ENCODE data around the gene ZNF234.
"Not testable (repeated sequence)": the region's sequence is repeated elsewhere in the genome, so short reads cannot be mapped to it uniquely, and the experiment has no call there.

The ZNF234 gene

DNA sequence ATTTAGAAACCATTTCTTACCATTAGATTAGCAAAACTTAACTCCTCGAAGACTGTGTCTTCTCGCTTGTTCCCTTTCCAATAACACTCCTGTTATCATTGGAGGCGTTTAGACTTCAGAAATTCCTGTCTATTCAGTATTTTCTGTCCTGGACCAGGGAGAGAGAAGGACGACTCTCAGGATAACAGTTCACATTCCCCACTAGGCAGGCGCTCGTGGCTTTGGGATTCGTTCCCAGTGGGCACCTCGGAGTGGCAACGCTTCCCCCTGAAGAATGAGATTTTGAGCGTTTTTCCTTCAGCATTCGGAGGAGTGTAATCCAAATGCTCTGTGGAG, 28.6 kb upstream of the ZNF234 start:
- peak overlapping the region; percentile 65 for H3K27ac ChIP-seq
- TF ChIP-seq, protein P1, sequence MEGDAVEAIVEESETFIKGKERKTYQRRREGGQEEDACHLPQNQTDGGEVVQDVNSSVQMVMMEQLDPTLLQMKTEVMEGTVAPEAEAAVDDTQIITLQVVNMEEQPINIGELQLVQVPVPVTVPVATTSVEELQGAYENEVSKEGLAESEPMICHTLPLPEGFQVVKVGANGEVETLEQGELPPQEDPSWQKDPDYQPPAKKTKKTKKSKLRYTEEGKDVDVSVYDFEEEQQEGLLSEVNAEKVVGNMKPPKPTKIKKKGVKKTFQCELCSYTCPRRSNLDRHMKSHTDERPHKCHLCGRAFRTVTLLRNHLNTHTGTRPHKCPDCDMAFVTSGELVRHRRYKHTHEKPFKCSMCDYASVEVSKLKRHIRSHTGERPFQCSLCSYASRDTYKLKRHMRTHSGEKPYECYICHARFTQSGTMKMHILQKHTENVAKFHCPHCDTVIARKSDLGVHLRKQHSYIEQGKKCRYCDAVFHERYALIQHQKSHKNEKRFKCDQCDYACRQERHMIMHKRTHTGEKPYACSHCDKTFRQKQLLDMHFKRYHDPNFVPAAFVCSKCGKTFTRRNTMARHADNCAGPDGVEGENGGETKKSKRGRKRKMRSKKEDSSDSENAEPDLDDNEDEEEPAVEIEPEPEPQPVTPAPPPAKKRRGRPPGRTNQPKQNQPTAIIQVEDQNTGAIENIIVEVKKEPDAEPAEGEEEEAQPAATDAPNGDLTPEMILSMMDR (IDR thresholded peaks at IDR 0.05), result no peak
- TF ChIP-seq ZFX (IDR thresholded peaks at IDR 0.05; ENCODE audit: borderline replicate concordance), result no peak

DNA sequence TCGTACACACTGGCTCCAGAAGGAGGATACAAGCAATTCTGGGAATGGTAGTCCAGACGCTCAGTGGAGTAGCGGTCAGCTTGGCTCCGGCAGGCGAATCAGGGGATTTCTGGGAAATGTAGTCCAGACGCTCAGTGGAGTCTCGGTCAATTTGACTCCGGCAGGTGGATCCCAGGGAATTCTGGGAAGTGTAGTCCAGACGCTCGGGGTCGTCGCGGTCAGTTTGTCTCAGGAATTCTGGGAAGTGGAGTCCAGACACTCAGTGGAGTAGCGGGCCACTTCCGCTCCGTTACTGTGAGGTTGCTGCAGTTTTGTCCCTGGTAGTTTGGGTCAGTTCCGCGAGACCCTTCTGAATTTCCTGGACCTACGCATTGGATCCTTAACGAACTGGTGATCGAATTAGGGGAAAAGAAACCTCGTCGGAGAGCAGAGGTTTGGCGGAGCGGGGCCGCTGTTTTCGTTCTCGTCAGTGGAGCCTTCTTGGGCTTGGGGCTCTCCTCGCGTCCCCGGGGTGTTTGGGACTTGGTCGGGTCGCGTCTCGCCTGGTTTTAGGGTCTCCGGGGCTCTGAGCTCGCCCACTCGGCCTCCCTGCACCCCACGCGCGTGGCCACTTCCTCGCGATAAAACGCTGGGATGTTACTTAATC, 28.1 kb upstream of the ZNF234 start, which contains the start of gene ZNF225:
Gene ZNF225, plus strand, starts transcription at position 262 of the 646 bp plus-strand sequence. CDS start 2,429 bp downstream, outside the sequence.
- peak within 1 kb of the TSS; percentile 65 for H3K27ac ChIP-seq
- no peak for TF ChIP-seq ZFX (IDR thresholded peaks at IDR 0.05; ENCODE audit: borderline replicate concordance)
- TF ChIP-seq, protein P1 (IDR thresholded peaks at IDR 0.05), result no peak

DNA sequence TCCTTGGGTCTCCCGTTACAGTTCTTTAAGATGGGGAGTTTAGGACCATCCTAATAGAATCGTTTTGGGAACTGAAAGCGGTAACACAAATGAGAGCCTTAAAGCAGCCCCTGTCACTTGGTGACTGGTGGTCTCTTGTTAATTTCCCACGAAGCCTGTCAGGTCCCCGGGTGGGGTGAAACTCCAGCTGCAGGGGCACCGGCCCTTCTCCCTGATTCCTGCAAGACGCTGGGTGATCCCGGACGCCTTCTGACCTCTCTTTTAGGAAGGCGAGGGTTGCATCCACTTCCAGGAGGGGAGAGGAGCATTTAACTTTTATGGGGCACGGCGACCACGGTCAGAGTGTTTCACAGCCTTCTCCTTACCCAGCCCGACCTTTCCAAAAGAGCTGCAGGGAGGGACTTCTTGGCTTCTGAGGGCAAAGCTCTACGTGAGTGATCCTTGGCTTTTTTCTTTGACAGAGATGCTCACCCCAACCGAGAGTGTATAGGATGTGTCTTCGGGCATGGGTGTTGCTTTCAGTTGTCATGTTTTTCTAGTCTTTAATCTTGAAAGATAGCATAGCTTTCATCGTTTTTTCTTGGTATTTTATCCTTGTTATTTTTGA, 27.5 kb upstream of the ZNF234 start:
- TF ChIP-seq ZFX (IDR thresholded peaks at IDR 0.05; ENCODE audit: borderline replicate concordance), result no peak
- TF ChIP-seq, protein P1 (IDR thresholded peaks at IDR 0.05), result no peak
- H3K27ac ChIP-seq, result peak overlapping the region; percentile 65; the same call in 1 of the 2 replicates

DNA sequence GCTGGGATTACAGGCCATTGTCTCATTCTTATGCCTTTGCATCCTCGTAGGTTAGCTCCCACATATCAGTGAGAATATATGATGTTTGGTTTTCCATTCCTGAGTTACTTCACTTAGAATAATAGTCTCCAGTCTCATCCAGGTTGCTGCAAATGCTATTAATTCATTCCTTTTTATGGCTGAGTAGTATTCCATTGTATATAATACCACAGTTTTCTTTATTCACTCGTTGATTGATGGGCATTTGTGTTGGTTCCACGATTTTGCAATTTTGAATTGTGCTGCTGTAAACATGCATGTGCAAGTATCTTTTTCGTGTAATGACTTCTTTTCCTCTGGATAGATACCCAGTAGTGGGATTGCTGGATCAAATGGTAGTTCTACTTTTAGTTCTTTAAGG, 20.2 kb upstream of the ZNF234 start:
- H3K27ac ChIP-seq, result not testable (repeated sequence)

DNA sequence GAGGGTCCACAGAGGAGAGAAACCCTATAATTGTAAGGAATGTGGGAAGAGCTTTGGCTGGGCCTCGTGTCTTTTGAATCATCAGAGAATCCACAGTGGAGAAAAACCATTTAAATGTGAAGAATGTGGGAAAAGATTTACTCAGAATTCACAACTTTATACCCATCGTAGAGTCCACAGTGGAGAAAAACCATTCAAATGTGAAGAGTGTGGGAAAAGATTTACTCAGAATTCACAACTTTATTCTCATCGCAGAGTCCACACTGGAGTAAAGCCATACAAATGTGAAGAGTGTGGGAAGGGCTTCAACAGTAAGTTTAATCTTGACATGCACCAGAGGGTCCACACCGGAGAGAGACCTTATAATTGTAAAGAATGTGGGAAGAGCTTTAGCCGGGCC, 9.4 kb upstream of the ZNF234 start:
- H3K27ac ChIP-seq, result no peak overlapping the region
- TF ChIP-seq ZFX (IDR thresholded peaks at IDR 0.05; ENCODE audit: borderline replicate concordance), result no peak
- TF ChIP-seq, protein P1 (IDR thresholded peaks at IDR 0.05), result no peak

DNA sequence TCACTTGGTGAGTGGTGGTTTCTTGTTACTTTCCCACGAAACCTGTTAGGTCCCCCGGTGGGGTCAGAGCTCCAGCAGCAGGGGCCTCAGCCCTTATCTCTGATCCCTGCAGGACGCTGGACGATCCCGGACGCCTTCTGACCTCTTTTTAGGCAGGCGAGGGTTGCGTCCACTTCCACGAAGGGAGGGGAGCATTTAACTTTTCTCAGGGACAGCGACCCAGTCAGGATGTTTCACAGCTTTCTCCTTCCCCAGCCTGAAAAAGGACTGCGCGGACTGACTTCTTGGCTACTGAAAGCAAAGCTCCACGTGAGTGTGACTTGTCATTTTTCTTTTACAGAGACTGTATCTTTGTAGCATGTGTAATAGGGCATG, 692 bp downstream of the ZNF234 start:
- TF ChIP-seq ZFX (IDR thresholded peaks at IDR 0.05; ENCODE audit: borderline replicate concordance), result no peak
- TF ChIP-seq, protein P1 (IDR thresholded peaks at IDR 0.05), result no peak
- H3K27ac ChIP-seq, result peak overlapping the region; percentile 47

DNA sequence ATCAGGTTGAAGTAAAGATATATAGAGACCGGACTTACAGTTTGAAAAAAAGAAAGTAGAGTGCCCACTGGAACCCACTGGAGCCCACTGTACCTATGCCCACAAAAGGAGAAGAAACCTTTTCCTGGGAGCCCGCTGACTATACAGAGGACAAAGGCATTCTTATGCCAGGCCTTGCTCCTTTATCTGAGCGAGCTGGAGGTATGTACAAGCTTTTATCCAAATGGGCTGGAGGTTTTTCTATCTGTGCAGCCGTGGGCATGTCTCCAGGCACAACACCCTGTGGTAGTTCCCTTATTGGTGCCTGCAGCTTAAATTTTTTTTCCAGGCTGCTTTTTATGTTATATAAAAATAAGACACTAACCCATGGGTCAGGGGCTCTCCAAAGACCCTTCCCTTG, 8.4 kb downstream of the ZNF234 start:
- TF ChIP-seq, protein P1 (IDR thresholded peaks at IDR 0.05), result no peak
- no peak for TF ChIP-seq ZFX (IDR thresholded peaks at IDR 0.05; ENCODE audit: borderline replicate concordance)
- no peak overlapping the region for H3K27ac ChIP-seq
